HG03135 (cell line): ENCODE results near the gene DLG4.

Source experiments
- ATAC-seq: cut with Tn5 transposase; IDR thresholded peaks from one replicate; pipeline ENCODE4 v1.9.1; 2021; ENCODE audit warnings: mild to moderate bottlenecking, moderate library complexity; ENCODE audit not compliant: unreplicated experiment

DLG4 gene

GRCh38 chr17:7233701-7234082 is 14.1 kb upstream of the DLG4 start:
- peak; percentile 5 for ATAC-seq

GRCh38 chr17:7232114-7232513 is 12.5 kb upstream of the DLG4 start:
- no peak for ATAC-seq

- ATAC-seq: no peak
Measured at GRCh38 chr17:7229504-7229903, 9.9 kb upstream of the DLG4 start.

GRCh38 chr17:7228920-7229319 is 9.3 kb upstream of the DLG4 start:
- no peak for ATAC-seq

GRCh38 chr17:7226721-7227710 is 7.4 kb upstream of the DLG4 start:
- ATAC-seq: no peak

GRCh38 chr17:7225711-7226331 is 6.2 kb upstream of the DLG4 start:
- no peak for ATAC-seq

GRCh38 chr17:7224661-7225111 is 5.0 kb upstream of the DLG4 start:
- ATAC-seq: no peak

GRCh38 chr17:7224110-7224509 is 4.5 kb upstream of the DLG4 start:
- no peak for ATAC-seq

- ATAC-seq: no peak
Measured at GRCh38 chr17:7223375-7223774, 3.7 kb upstream of the DLG4 start.

- no peak for ATAC-seq
Measured at GRCh38 chr17:7222972-7223292, 3.3 kb upstream of the DLG4 start.

- no peak for ATAC-seq
Measured at GRCh38 chr17:7222093-7222971, 2.7 kb upstream of the DLG4 start.

- ATAC-seq: no peak
Measured at GRCh38 chr17:7221278-7222092, 1.8 kb upstream of the DLG4 start.

- ATAC-seq: no peak
Measured at GRCh38 chr17:7220593-7221277, 1.1 kb upstream of the DLG4 start.

- ATAC-seq: no peak
Measured at GRCh38 chr17:7219229-7219811, 316 bp downstream of the DLG4 start.

GRCh38 chr17:7218758-7219157 is 878 bp downstream of the DLG4 start:
- ATAC-seq: no peak

GRCh38 chr17:7218166-7218565 is 1.5 kb downstream of the DLG4 start:
- ATAC-seq: no peak

- no peak for ATAC-seq
Measured at GRCh38 chr17:7217113-7217987, 2.3 kb downstream of the DLG4 start.

GRCh38 chr17:7216242-7217112 is 3.2 kb downstream of the DLG4 start:
- no peak for ATAC-seq
